GM20431 (cell line): Measurements from ENCODE around the gene PSMG3.

ENCODE experiments used
- in situ Hi-C: fragments of 300-500 bp; cut with MseI, MboI; formaldehyde crosslinking; loops from one replicate; pipeline ENCODE4 v1.15.0; 2020; ENCODE audit warnings: low sequenced_read_pairs; ENCODE audit not compliant: unreplicated experiment

Gene PSMG3

DNA sequence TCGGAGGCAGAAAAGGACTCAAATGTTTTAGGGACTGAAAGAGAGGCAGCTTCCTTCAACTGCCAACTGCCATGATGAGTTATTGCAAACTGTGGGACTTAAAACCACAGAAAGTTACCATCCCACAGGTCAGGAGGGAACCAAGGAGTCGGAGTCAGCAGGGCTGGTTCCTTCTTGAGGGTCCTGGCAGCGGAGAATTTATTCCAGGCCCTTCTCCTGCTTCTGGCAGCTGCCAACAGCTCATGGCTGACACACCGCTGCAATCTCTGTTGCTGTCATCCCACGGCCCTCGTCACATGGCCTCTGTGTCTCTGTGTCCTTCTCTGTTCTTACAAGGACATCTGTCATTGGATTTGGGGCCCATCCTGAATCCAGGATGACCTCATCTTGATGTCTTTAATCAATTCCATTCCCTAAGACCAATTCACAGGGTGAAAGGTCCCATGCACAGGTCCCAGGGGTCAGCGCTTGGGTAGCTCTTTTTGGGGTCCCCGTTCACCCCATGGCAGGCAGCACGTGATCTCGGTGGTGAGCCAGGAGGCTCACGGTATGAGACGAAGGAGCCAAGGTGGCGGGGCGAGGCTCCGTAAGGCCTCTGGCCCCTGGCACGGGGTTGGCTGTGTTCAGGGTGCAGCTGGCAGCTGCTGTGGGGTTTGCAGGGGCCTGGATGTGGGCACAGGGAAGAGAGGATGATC lies 27.4 kb upstream of the PSMG3 start:
- in situ Hi-C loops = no loop called here

- in situ Hi-C loops = no loop called here
Measured at GRCh38 chr7:1596181-1597043, 26.6 kb upstream of the PSMG3 start.

DNA sequence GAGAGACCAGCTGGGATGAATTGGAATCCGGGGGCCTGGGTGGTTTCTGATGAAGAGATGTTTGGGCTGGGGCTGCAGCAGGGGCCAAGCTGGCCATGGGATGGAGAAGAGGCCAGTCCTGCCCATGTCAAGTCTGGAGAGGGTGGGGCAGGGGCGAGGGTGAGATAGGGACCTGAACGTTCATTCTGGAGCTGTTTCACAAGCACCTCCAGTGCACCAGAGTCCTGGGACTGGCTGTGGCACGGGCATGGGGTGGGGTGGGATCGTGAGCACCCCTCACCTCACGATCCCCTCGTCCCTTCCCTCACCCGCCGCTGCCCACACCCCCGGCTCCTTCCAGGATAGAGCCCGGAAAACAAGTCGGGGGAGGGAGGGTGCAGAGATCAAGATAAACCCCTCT lies 25.8 kb upstream of the PSMG3 start:
- in situ Hi-C loops = no loop called here

DNA sequence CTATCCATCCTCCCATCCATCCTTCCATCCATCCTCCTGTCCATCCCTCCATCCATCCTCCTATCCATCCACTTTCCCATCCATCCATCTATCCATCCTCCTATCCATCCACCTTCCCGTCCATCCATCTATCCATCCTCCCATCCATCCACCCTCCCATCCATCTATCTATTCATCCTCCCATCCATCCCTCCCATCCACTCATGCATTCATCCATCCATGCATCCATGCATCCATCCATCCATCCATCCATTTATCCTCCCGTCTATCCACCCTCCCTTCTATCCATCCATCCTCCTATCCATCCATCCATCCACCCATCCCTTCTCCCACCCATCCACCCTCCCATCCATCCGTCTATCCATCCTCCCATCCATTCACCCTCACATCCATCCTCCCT lies 25.2 kb upstream of the PSMG3 start:
- in situ Hi-C loops = no loop called here

GRCh38 chr7:1593904-1594421 lies 24.1 kb upstream of the PSMG3 start:
- in situ Hi-C loops = no loop called here

GRCh38 chr7:1593091-1593866 lies 23.4 kb upstream of the PSMG3 start:
- in situ Hi-C loops = no loop called here

- in situ Hi-C loops = no loop called here
Measured at GRCh38 chr7:1592299-1592871, 22.6 kb upstream of the PSMG3 start.

GRCh38 chr7:1591876-1592275 lies 22.0 kb upstream of the PSMG3 start:
- in situ Hi-C loops = no loop called here

DNA sequence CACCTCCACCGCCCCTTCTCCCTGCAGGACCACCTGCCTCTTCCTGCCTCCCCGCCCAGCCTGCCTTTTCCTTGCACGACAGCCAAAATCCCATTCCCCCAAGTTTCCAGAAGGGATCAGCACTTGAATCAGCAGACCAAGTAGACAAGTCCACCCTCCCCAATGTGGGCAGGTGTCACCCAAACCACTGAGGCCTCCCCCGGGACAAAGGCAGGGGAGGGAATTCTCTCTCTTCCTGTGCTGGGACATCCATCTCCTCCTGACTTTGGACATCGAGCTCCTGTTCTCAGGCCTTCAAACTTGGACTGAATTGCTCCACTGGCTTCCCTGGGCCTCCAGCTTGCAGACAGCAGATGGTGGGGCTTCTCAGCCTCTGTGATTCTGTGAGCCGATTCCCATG lies 21.6 kb upstream of the PSMG3 start:
- in situ Hi-C loops = no loop called here

GRCh38 chr7:1590887-1591286 lies 21.1 kb upstream of the PSMG3 start:
- in situ Hi-C loops = no loop called here

GRCh38 chr7:1590476-1590875 lies 20.6 kb upstream of the PSMG3 start:
- in situ Hi-C loops = no loop called here

DNA sequence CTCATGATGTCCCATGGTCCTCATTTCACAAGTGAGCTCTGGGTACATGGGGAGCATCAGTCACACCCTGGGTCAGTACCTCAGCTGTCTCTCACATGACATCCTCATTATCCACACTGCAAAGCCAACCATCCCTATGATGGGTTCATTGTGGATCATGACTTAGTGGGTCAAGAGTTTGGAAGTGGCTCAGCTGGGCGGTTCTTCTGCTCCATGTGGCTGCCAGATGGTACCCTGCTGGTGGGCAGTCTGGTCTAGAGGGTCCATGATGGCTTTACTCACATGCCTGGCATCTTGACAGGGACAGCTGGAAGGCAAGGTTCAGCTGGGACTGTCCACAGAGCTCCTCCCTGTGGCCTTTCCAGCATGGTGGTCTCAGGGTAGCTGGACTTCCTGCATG lies 19.1 kb upstream of the PSMG3 start:
- in situ Hi-C loops = no loop called here

DNA sequence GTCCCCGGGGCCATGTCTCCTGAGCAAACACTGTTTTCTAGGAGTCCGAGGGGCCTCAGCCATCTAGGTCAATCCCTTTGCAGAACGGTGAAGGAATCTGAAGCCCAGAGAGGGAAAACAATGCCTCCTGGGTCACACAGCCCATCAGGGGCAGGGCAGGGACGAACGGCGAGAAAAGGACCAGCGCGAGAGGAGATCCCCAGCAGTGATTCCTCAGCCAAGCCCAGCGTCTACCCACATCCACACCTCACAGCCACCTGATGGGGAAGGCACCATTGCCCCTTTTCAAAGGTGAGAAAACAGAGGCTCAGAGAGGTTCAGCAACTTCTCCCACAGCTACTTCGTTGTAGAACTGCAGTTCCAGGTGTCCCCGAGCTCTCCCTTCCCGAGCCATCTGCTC lies 17.9 kb upstream of the PSMG3 start:
- in situ Hi-C loops = no loop called here

GRCh38 chr7:1586827-1587705 lies 17.2 kb upstream of the PSMG3 start:
- in situ Hi-C loops = no loop called here

- in situ Hi-C loops = no loop called here
Measured at GRCh38 chr7:1586126-1586826, 16.4 kb upstream of the PSMG3 start.

DNA sequence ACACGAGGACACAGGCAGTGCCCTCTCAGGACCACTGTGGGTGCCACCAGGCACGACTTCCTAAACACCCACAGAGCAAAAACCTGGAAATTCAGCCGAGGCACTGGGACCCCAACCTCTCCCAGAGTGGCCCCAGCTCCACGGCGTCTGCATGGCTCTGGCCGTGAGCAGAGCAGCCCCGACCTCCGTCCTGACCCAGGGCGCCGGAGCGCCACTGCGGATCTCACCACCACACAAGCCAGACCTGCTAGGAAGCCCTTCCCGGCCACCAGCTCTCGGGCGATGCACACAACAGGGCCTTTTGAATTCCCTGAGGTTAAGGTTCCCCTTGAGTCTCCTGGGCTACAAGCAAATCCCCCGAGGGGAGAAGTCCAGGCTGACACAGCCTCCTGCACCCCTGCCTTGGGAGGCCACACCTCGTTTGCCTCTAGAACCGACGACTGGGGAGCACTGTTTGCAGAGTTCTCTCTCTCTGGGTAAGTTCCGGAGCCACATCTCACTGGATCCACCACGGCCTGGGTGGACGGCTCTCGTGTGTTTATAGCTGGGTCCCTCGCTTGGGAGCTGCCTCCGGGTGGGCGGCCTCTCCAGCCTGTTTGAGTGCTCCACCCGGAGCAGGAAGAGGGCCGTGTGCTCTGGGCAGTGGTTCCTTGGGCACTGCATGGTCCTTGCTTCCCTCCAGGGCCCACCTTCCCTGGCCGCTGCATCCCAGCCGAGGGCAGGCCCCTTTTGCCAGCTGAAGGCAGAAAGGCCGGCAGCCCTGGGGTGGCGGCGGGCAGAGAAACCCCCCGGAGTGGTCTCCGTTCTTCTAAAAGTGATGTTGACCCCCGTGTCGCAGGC lies 15.5 kb upstream of the PSMG3 start:
- in situ Hi-C loops = no loop called here

GRCh38 chr7:1584700-1585099 lies 14.9 kb upstream of the PSMG3 start:
- in situ Hi-C loops = no loop called here
